Nephron progenitor cell (in vitro differentiated cells): ENCODE measurements around the gene CAMTA1.

Experiments used
- DNase-seq: peaks from one replicate; pipeline ENCODE4 v3.0.0; 2021
- H3K27ac Mint-ChIP-seq: 2 replicates; pipeline ENCODE4 v1.8.0; 2021; ENCODE audit warnings: mild to moderate bottlenecking, moderate library complexity, mixed read lengths
- H3K27me3 Mint-ChIP-seq: 2 replicates; pipeline ENCODE4 v1.8.0; 2021; ENCODE audit warnings: mild to moderate bottlenecking, low read depth, mixed read lengths; ENCODE audit not compliant: poor library complexity
- H3K36me3 Mint-ChIP-seq: 2 replicates; pipeline ENCODE4 v1.8.0; 2021; ENCODE audit warnings: low read depth, mixed read lengths
- H3K4me1 Mint-ChIP-seq: 2 replicates; pipeline ENCODE4 v1.8.0; 2021; ENCODE audit warnings: mixed read lengths
- H3K4me3 Mint-ChIP-seq: 2 replicates; pipeline ENCODE4 v1.8.0; 2021; ENCODE audit warnings: mild to moderate bottlenecking, moderate library complexity, mixed read lengths
- H3K9me3 Mint-ChIP-seq: 2 replicates; pipeline ENCODE4 v1.8.0; 2021; ENCODE audit warnings: mild to moderate bottlenecking, moderate library complexity, mixed read lengths
- TF ChIP-seq, protein P1 (sequence below): fragments of 200-600 bp; sonication (generic); IDR thresholded peaks from 2 replicates; pipeline ENCODE4 v1.5.0; 2021; ENCODE audit warnings: antibody characterized with exemption

Gene CAMTA1

DNA sequence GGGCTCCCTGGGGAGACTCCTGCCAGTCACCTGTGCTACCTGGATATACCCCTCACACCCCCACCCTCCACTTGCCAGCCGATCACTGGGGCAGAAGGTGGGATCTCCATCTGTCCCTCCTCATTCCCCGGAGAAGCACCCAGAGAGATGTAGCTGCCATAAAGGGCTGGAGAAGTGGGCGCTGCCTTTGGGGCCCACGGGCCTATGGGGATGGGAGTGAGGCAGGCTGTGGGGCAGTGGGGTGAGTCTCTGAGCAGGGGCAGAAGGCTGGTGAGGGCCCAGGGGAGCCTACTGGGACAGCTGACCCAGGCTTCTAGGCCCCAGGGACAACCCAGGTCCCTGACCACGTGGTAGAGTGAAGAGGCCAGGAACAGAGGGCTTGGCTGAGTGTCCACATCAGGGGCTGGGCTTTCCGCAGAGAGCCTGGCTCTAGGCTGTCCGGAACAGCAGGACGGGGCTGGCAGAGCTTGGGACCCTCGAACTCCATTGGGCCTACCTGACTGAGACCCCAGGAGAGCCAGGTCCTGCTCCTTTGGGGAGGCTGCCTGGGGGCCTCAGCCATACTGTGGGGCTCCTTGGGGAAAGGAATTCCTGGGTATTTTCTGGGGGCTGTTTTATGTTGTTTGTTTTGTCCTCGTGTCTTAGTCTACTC is 780.0 kb downstream of the CAMTA1 start:
- H3K9me3 Mint-ChIP-seq: no peaks in the 10 kb centered on the region
- TF ChIP-seq, protein P1, sequence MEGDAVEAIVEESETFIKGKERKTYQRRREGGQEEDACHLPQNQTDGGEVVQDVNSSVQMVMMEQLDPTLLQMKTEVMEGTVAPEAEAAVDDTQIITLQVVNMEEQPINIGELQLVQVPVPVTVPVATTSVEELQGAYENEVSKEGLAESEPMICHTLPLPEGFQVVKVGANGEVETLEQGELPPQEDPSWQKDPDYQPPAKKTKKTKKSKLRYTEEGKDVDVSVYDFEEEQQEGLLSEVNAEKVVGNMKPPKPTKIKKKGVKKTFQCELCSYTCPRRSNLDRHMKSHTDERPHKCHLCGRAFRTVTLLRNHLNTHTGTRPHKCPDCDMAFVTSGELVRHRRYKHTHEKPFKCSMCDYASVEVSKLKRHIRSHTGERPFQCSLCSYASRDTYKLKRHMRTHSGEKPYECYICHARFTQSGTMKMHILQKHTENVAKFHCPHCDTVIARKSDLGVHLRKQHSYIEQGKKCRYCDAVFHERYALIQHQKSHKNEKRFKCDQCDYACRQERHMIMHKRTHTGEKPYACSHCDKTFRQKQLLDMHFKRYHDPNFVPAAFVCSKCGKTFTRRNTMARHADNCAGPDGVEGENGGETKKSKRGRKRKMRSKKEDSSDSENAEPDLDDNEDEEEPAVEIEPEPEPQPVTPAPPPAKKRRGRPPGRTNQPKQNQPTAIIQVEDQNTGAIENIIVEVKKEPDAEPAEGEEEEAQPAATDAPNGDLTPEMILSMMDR: no peak
- no peak overlapping the region for H3K27ac Mint-ChIP-seq
- peaks cover 7% of the 10 kb centered on the region for H3K4me1 Mint-ChIP-seq
- H3K4me3 Mint-ChIP-seq: no peak overlapping the region
- no peaks in the 10 kb centered on the region for H3K36me3 Mint-ChIP-seq
- peaks cover 11% of the 10 kb centered on the region for H3K27me3 Mint-ChIP-seq
- DNase-seq: no peak

DNA sequence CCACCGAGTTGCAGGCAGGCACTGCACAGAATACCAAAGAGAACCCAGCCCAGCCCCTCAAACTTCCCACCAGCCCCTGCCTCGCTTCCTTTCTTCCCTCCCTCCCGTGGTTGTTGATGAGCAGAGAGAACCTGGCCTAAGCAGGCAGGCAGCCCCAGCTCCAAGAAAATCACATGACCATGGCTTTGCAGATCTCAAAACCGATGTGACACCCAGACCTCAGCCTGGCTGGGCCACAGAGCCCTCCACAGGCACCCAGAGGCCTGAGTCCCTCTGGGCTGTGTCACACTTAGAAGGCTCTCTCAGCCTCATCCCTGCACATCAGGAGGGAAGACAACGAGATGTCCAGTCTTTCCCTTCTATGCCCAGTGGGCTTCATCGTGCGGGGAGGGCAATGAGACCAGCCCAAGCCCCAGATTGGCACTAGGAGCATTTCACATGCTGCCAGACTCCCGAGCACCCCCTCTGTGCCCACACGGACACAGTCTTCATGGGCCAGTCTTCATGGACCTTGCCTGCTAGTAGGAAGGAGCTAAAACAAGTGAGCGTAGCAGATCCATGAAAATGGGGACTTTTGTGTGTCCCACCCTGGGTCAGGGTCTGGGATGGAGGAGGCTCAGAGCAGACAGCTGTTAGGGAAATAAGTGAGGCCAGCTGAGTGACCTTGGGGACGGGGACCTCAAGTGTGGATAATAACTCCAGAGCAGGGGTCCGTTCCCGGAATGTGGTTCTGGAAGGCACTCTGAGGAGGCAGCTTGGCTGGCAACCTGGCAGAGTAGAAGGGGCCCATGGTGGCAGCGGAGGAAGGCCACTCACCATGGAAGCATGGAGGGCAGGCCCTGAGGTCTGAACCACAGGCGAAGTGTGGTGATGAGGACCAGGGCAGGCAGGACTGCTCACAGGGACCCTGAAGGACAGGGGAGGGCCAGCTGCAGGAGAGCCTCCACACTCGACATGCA is 781.4 kb downstream of the CAMTA1 start:
- no peaks in the 10 kb centered on the region for H3K36me3 Mint-ChIP-seq
- no peaks in the 10 kb centered on the region for H3K4me1 Mint-ChIP-seq
- TF ChIP-seq, protein P1: no peak
- no peaks in the 10 kb centered on the region for H3K9me3 Mint-ChIP-seq
- H3K27ac Mint-ChIP-seq: no peak overlapping the region
- no peak for DNase-seq
- H3K27me3 Mint-ChIP-seq: peaks cover 7% of the 10 kb centered on the region
- H3K4me3 Mint-ChIP-seq: no peak overlapping the region

DNA sequence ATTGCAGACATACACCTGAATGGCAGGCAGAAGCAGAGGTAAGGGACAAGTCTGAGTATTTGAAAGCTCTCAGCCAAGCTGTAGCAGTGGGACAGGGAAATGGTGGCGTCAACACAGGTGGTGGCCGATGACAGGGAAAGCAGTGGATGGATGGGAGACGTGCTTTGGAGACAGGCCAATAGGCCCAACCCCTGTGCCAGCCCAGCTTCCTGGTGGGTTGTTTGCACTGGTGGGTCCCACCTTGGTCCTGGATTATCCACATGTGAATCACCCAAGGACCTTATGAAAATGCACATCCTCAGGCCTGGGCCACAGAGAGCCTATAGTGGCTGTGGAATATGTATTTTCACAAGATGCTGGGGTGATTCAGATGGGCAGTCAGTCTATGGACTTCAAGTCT is 782.1 kb downstream of the CAMTA1 start:
- TF ChIP-seq, protein P1: no peak
- DNase-seq: no peak
- H3K27me3 Mint-ChIP-seq: peaks cover 7% of the 10 kb centered on the region
- H3K4me3 Mint-ChIP-seq: no peak overlapping the region
- H3K4me1 Mint-ChIP-seq: no peaks in the 10 kb centered on the region
- H3K9me3 Mint-ChIP-seq: no peaks in the 10 kb centered on the region
- no peak overlapping the region for H3K27ac Mint-ChIP-seq
- no peaks in the 10 kb centered on the region for H3K36me3 Mint-ChIP-seq

DNA sequence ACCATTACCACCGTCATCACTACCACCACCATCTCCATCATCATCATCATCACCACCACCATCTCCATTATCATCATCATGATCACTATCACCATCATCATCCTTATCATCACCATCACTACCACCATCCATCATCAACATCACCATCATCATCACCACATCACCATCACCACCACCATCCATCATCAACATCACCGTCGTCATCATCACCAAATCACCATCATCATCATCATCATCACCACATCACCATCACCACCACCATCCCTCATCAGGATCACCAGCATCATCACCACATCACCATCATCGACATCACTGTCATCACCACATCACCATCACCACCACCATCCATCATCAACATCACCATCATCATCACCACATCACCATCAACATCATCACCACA is 782.8 kb downstream of the CAMTA1 start:
- DNase-seq: no peak
- H3K9me3 Mint-ChIP-seq: no peaks in the 10 kb centered on the region
- no peaks in the 10 kb centered on the region for H3K4me1 Mint-ChIP-seq
- peaks cover 11% of the 10 kb centered on the region for H3K27me3 Mint-ChIP-seq
- TF ChIP-seq, protein P1: no peak
- no peak overlapping the region for H3K27ac Mint-ChIP-seq
- H3K4me3 Mint-ChIP-seq: no peak overlapping the region
- H3K36me3 Mint-ChIP-seq: no peaks in the 10 kb centered on the region

DNA sequence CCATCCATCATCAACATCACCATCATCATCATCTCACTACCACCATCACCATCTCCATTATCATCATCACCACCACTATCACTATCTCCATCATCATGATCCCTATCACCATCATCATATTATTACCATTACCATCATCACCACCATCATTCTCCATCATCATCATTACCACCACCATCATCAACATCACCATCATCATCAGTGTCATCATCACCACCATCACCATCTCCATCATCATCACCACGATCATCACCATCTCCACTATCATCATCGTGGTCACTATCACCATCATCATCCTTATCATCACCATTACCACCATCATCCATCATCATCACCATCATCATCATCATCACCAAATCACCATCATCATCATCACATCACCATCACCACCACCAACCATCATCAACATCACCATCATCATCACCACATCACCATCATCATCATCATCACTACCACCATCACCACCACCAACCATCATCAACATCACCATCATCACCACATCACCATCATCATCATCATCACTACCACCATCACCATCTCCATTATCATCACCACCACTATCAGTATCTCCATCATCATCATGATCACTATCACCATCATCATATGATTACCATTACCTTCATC is 783.8 kb downstream of the CAMTA1 start:
- Mint-ChIP-seq H3K4me1 (no peaks in the 10 kb centered on the region), H3K9me3 (no peaks in the 10 kb centered on the region), H3K36me3 (no peaks in the 10 kb centered on the region), H3K27ac (no peak overlapping the region), H3K27me3 (peaks cover 11% of the 10 kb centered on the region), H3K4me3 (no peak overlapping the region)
- TF ChIP-seq, protein P1: no peak
- DNase-seq: no peak
